NCI-H524 (cell line): ENCODE results near the gene TEAD1.

Experiments used
- DNase-seq, 2 experiments: peaks; one replicate each; lab custom pipeline; 2025; lab: John Stamatoyannopoulos, UW

The TEAD1 gene

DNA sequence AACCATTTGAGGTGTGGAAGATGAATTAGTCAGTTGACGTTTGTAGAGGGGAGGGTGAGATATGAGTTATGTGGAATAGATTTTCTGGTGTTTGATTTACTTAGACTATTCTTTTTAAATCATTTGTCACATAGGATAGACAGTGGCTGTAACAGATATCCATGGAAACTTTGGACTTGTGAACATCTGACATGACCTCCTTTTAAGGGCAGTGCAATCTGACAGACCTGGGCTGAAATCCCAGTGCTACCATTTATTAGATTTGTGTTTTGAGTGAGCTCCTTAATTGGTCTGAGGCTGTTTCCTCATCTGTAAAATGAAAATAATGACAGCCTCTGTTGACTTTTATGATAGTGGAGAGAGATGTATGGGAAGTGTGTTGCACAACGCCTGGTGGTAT is 159.9 kb downstream of the TEAD1 start:
- DNase-seq = no peak

DNA sequence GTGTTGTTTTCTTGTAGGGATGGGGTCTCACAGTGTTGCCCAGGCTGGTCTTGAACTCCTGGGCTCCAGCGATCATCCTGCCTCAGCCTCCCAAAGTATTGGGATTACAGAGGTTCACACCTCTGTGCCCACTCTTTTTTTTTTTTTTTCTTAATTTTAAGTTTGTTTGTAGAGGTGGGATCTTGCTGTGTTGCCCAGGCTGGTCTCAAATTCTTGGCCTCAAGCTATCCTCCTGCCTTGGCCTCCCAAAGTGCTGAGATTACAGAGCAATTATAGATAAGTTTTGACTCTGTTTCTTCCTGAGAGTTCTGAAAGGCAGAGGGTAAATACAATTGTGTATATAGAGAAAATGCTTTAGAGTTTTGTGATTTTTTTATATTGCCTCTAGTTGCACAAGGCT is 160.4 kb downstream of the TEAD1 start:
- DNase-seq = no peak

DNA sequence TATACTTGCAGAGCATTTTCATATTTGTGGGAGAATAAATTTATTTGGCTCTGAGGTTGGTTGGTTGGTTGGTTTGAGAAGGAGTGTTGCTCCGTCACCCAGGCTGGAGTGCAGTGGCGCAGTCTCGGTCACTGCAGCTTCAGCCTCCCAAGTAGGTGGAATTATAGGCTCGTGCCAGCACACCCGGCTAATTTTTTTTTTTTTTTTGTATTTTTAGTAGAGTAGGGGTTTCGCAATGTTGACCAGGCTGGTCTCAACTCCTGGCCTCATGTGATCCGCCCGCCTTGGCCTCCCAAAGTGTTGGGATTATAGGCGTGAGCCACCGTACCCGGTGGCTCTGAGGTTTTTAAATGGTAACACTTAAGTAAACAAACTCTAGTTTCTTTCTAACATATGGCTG is 161.1 kb downstream of the TEAD1 start:
- DNase-seq = no peak

GRCh38 chr11:12838463-12839123 is 164.4 kb downstream of the TEAD1 start:
- DNase-seq = no peak

- DNase-seq = peak in 1 of 2 experiments; percentile 5
These were observed 166.8 kb downstream of the TEAD1 start for GRCh38 chr11:12840871-12841660.

DNA sequence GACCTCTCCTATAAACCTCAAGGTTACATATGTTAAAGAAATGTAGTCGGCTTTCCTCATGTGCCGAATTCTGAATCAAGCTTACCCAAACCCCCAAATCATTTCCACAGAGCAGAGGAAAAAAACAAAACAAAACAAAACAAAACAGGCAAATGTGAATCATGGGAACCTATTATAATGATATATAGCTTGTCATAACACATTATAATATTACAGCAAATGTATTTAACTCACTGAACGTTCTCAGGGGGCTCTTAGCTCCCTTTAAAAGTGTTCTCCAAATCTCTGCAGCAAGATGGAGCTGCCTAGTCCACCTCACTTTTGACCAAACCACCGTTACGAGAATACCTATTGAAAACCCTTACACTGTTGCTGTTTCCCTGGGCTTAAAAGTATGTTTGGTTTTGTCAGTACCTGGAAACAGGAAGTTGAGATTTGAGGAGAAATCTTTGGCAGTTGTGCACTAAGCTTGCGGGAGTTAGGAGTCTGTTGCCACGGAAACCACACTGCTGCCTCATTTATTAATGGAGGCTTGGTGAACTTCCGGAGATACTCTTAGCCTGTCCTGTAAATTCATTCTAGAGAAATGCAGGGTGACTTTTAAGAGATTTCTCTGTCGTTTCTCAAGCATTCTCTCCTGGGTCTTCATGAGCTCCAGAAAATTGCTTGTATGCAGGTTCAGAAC is 167.9 kb downstream of the TEAD1 start:
- peak in 1 of 2 experiments; percentile 63 for DNase-seq

DNA sequence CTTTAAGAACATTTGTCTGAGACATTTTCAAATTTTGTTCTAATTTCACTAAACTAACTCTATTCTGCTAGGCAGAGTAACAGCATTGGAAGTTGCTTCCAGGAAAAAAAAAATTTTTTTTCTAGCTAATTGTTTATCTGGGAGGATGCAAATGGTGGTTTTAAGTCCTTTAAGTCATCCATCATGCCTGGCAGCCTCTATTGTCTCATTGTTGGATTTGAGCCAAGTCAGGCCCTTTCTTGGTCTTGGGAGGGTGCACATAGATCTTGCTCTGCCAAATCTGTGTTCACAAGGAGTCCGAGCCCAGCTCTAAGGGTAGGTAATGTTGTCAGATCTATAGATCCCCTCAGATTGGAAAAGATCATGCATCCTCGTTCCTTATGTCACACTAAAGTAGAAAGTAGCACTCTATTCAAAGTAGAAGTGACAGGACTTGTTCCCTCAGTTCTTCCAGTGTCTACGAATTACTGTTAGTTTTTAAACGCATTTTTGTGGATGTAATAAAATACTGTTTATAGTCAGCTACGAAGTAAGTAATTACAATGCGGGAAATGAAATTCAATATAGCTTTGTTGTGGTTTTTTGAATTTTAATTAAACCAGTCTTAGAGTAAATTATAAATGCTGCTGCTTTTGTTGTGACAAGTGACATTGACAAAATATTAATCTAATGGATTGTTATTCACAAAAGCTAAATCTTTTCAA is 168.9 kb downstream of the TEAD1 start:
- DNase-seq = peak; percentile 46 to 82

GRCh38 chr11:12845163-12845562 is 170.9 kb downstream of the TEAD1 start:
- no peak for DNase-seq

DNA sequence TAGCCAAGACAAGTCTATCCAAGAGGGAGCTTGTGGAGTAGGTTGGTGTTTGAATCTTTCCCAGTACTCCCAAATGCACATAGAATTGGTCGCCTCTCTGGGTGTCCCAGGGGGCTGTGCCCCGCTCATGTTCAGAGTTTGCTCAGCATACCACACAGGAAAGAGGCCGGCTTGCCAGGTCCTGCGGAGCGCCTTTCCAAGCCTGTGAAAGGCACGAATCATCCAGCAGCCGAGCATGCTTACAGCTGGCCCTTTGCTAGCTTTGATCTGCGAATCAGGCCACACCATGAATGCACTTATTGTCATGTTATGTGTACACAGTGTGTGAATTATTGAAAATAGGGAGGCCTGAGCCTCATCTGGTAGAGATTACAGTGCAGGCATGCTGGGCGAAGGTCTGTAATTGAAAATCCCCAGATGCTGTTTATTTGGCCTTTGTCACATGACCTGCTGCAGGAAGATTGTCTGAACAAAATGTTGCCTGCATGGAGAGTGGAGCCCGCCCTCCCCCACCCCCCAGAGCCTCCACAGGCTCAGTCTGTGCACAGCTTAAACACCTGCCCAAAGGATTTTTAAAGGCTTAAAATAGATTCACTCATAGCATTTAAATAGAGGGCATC is 171.6 kb downstream of the TEAD1 start:
- peak; percentile 80 to 95 for DNase-seq

DNA sequence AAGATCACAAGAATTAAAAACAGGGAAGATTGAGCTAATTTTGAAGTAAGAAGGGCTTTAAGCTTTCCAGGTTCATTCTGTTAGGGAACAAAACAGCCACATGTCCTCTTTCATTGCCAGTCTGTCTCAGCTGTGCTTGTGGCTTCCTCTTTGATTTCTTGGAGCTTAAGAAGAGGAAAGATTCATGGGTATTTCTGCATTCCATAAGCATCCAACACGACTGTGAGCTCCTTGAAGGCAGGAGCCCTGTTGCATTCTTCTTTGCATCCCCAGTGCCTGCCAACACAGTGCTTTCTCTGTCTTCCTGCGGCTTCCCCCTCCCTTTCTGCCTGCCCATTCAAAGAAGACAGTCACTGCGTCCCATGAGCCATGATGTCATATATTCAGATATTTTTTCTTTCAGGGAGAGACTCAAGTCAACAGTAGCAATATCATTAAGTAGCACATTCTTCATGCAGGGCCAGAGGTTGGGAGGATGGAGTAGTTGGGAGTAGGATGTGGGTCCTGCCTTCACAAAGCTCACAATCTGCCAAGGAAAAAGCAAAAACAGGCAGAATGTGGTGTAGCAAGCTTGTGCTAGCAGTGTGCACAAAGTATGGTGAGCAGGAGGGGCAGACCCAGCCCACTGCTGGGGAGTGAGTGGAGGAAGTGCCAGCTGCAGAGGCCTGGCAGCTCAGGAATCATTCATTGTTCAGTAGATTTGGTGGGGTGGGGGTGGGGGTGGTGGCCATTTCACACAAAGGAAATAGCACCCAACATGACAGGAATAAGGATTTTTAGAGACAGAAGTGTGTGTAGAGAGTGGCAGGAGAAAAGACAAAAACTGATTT is 172.8 kb downstream of the TEAD1 start:
- DNase-seq = peak in 1 of 2 experiments; percentile 3

GRCh38 chr11:12848413-12848812 is 174.2 kb downstream of the TEAD1 start:
- DNase-seq = no peak

GRCh38 chr11:12853325-12853651 is 179.1 kb downstream of the TEAD1 start:
- no peak for DNase-seq

- DNase-seq = no peak
These were observed 179.6 kb downstream of the TEAD1 start for GRCh38 chr11:12853652-12854296.

DNA sequence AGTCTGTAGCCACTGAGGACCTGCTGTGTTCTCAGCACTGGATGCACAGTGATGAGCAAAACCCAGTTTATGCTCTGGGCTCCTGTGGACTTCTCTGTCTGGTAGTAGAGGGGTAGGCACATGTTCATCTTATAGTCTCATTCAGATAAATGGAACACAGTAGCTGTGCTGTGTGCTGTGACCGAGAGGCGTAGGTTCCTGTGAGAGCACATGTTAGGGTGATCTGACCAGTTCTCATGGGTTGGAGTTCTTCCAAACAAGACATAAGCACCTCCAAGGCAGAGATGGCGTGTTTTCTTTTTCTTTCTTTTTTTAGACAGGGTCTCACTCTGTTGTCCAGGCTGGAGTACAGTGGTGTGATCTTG is 180.1 kb downstream of the TEAD1 start:
- no peak for DNase-seq

DNA sequence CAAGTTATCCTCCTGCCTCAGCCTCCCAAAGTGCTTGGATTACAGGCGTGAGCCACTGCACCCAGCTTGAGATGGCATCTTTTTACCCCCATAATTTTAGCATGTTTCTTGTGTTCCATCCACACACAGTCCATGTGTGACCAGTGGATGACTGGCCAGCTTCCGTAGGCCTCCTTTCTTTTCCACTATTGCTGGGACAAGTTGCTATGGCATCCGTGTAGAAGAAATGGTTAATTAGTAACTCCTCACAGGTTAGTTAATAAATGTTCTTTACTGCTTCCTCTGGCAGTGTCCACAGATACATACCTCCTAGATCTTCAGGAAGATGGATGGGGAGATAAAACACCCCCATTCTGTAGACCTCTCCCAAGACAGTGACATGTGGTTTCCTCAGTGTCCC is 180.6 kb downstream of the TEAD1 start:
- no peak for DNase-seq

DNA sequence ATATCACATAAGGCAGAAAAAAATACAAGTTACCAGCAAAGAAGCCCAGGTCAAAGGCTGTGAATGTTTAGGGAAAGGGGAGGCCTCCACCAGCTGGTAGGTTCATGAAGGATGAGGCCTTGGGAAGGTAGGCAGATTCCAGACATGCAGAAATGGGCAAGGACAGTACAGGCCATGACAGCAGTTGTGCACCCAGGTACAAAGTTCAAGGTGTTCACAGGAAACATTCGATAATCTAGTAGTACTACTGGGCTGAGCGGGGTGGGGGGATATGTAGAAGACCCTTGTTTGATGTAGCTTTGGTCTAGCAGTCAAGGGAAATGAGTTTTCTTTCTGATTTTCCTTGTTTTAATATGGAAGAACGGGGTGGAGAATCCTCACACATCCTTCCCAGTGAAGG is 182.1 kb downstream of the TEAD1 start:
- no peak for DNase-seq

DNA sequence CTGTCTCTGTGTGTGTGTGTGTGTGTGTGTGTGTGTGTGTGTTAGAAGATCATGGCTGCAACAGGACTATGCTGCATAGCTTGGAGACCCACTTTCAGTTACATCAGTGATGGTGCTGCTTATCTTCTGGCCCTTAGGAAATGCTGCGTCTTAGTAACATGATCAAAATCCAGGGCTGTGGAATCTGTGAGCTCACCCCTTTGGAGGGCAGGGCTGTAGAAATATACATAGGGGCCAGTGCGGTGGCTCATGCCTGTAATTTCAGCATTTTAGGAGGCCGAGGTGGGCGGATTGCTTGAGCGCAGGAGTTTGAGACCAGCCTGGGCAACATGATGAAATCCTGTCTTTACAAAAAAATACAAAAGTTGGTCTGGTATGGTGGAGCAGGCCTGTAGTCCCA is 183.4 kb downstream of the TEAD1 start:
- DNase-seq = no peak

DNA sequence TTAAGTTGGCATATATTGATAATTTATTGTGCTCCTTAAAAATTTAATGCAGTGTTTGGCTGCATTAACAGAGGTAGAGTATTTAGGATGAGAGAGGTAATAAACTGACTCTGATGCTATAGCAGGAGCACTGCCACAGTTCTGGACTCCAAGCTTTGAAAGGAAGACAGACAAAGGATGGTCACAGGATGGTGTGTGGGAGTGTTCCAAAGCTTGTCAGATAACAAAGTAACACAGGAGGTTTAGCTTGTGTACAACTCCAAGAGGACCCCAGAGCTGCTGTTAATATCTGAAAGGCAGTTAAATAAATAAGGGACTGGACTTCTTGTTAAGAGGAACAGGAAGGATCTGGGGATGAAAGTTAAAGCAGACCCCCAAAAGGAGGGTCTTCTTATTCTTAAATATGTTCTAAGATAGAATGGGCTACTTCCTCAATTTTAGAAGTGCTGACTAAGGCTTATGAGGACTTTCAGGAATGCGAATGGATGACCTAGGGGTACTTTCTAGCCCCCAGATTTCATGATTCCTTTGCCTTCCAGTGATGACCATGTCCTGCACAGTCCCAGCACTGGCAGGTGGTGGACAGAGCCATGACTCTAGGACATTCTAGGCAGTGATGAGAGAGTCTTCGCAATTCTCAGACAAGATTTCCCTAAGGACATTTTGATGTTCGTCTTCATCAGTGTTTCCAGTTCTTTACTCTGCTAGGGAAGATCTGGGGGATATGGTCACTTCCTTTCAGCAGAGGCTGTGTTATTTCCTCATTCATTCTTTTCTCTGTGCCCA is 185.8 kb downstream of the TEAD1 start:
- no peak for DNase-seq

- DNase-seq = no peak
These were observed 186.6 kb downstream of the TEAD1 start for GRCh38 chr11:12860827-12861226.
